GM11168 (cell line): ENCODE data around the gene RHCE.

Source experiments
- in situ Hi-C: fragments of 300-500 bp; cut with MboI; formaldehyde crosslinking; loops from one replicate; pipeline ENCODE4 v1.12.0; 2022; ENCODE audit warnings: low sequenced_read_pairs; ENCODE audit not compliant: unreplicated experiment

Gene RHCE

DNA sequence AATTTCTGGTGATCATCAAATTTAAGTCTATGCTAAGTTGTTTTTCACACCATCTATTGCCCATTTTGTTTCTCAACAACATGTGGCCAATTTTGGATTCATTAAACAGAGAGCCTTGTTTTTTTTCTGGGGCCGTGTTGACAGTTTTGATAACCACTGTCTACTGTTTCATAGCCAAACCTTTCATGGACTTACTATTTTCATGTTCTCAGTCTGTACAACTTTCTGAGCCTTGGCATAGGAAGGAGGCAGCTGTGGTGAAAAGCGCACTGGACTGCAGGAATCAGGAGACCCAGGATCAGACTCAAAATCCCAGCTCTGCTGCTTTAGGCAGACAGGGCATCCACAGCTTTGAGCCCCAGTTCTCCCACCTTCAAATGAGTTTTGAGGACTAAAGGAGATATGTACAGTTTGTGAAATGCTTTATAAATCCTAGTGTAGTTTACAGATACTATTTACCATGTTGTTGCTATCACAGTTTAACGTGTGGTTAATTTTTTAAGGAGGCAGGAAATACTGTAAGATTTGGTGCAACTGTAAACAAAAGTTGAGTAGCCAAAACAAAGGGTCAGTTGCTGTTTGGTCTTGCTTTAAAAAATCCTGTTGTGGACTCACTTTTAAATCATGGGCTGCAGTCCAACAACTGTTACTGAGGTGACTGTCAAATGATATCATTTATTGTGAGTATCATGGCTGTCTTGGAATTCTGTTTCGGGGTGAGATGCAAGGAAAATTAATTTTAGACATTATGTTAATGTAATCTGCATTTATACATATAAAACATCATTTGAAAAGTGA is 13.0 kb upstream of the RHCE start:
- in situ Hi-C loops, result no loop called here

DNA sequence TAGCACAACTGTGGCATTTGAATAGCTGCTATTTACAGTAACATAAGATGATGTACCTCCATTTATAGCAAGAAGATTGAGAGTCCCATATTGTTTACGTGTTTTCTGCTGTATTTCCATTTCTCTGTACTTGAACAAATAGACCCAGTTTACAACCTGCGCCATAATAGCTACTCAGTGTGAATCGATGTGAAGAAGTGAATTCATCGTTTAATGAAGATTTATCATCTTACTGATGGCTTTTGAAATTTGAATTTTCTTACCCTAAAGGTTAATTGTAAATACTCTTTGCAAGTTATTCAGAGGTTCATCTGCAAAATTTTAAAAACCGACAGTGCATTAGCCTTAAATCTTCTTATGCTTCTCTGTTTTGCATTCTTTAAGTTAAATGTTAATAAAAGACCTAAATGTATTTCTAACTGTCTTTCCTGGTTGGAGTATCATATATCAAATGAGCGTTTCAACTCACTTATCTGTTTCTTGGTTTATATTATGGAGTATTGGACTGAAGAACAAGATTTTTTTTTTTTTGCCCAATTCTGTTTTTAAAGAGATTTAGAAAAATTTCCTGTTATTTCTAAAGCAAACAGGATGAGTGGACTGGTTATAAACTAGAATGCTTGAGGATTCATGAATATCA is 12.2 kb upstream of the RHCE start:
- in situ Hi-C loops, result no loop called here

DNA sequence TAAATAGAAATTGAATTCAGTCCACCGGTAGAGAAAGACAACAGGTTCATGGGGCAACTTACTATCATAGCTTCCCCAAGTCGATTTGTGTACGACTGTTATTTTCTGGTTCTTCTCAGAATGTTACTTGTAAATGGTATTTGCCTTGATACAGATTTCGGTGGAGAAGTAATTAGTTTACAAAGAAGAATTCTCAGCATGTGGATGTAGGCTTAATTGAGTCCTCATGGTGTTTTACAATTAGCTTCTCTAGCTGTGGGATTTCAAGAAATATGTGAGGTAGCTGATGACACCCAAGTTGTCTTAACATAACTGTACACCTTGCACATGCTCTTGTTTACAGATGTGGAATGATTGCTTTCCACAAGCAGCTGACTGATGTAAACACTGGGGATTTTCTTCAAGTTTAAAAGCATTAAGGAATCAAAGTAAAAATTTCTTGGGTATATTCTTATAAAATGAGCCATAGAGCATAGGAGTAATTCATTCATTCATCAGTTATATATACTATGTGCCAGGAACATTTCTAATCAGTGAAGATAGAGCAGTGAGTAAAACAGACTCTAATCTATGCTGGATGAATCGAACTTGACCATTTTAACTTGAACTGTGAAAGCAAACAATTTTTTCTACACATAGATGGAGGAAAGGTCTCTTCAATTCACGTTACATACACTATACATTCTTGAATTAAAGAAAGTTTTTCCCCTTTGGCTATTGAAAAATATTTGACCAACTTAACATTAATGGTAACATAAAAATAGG is 11.5 kb upstream of the RHCE start:
- in situ Hi-C loops, result no loop called here

DNA sequence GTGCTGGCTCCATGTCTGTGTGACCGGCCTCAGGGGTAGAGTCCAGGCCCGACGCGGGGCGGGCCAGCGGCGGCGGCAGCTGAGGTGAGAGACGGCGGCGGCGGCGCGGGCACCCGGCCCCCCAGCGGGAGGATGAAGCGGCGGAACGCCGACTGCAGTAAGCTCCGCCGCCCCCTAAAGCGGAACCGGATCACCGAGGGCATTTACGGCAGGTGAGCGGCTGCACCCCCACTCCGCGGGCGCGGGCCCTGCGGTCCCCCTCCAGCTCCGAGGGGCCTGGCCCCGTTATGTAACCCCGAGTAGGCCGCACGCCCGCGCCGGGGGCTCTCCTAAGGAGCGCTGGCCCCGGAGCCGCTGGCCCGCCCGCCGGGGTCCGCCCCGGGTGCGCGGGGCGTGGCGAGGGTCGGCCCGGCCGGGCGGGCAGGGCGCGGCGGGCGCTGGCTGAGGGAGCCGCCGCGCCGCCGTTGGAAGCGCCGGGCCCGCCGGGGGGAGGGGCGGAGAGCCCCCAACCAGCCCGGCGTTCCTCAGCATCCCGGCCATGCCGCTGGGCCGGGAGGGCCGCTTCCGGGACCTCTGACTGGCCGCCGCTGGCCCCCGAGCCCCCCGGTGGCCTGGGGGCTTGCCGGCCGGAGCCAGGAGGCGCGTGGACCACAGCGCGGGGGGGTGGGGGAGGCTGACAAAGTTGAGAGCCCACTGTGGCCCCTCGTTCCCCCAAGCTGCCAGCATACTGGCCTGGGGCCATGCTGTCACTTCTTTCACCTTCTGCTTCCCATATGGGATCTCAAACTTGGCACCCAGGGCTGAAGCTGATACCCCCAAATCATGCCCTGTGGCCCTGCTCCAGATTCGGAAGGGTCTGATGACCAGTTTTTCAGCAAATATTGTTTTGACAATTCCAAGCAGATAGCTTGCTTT is 10.6 kb upstream of the RHCE start:
- in situ Hi-C loops, result no loop called here

DNA sequence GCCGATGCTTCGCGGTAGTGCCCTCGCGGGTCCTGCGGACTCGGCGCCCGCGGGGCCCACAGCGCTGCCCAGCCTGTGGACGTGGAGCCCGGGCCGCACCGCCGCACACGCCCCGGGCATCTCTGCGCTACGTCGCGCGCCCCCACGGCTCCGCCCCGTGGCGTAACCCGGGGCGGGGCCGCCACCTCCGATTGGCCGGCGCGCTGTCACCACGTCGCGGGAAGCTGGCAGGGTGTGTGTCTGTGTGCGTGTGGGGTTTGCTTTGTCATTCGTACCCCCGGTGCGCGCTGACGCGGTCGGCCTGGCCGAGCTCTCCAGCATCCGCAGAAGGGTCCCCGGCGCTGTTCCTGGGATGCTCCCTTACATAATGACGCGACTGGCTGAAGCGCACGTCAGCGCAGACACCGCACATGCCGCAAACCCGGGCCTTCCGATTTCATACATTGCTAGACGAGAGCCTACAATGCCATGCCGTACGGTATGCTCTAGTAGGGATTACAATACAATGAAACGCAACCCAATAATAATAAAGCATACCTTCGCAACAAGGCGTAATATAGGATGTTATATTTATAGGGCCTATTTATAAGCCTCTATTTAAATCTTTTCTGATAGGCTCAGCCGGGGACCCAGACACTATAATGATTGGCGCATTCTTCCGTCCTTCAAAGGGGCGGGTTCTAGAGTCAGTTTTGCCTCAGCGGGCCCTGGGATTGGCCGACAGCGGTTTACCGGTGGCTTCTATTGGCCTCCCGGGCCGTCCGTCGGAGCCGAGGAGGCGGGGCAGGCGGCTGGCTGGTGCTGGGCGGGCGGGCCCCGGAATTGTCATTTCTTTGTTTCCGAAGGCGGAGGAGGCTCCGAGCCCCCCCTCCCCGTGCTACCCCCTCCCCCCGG is 9.7 kb upstream of the RHCE start, which contains the start of gene MACO1:
Gene MACO1 (plus strand): TSS at position 825 of the 894 bp plus-strand sequence. CDS start 202 bp downstream, outside the sequence.
- in situ Hi-C loops, result no loop called here

DNA sequence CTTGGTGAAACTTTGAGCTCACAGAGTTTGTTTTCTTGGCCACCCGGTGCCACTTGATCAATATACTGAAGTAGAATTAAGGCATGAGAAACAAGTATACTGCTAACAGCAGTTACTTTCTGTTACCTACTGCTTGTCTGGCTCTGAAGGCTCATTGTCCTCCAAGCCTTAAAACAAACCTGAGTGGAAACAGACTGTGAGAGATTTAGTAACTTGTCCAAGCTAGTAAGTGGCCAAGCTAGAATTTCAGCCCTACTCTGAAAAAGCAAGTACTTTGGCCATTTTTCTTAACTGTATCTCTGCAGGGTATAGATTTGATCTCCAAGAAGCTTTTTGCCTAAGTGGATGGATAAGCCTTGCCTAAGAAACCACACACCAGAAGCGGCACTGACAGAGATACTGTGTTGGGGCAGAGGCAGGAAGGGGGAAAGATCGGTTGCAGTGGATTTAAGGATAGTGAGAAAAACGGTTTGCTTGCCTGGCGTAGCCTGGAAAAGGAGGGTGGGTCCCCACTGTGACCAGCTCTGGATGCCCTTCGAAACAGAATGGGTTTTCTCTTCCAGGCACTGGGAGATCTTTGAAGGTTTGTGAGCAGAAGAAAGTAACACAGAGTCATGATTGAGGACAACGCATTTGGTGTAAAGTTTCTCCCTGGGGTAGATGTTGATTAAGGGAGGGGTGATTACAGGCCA is 8.0 kb upstream of the RHCE start:
- in situ Hi-C loops, result no loop called here

DNA sequence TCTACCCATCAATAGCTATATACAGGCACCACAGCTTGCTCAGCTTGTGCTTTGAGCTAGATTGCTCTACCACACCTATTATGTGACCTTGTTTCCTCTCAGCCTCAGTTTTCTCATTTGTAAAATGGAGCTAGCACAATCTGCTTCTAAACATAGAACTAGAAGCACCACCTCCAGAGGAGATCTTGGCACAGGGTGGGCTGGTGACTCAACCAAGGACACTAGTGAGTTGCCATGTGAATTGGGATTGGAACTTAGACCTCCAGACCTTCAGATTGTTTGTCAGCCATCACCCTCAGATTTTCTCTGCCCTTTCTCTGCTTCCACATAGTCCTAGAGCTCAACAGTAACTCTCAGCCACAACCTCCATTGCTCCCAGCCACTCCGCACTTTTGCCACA is 7.1 kb upstream of the RHCE start:
- in situ Hi-C loops, result no loop called here

DNA sequence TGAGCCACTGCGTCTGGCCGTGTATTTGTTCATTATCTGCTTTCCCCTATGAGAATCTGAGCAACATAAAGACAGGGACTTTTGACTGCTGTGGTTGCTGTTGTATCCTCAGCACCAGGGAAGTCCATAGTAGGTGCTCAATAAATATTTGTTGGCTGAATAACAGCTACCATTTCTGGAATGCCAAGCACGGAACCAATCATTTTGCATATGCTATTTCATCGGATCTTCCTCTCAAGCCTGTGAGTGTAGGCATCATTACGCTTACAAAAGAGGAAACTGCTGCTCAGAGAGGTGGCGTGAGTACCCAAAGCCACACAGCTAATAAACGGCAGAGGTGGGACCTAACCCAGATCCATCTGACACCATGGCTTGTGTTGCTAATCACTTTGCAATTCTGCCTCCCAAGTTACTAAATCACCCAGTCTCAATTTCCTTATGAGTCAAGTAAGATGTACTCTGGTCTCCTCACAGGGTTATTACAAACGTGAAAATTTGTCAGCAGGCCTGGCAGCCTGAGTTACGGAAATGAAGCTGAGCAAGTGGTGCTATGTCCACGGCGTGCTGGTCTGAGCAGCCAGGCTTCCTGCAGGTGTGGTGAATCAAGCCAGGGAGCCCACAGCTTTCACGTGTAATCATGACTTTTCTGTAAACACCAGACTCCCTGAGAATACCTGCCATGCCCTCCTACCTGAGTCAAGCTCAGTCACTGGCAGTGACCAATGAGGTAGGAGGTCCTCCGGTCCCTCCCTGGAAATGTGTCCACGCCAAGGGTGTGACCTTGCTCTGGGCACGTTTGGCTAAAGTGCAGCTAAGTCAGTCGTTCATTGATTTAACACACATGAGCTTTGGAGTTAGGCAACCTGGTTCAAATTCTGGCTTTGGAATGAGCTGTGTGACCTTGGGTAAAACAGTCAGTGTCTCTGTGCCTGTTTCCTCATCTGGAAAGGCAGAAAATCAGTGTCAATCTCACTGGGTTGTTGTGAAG is 4.8 kb upstream of the RHCE start:
- in situ Hi-C loops, result no loop called here

DNA sequence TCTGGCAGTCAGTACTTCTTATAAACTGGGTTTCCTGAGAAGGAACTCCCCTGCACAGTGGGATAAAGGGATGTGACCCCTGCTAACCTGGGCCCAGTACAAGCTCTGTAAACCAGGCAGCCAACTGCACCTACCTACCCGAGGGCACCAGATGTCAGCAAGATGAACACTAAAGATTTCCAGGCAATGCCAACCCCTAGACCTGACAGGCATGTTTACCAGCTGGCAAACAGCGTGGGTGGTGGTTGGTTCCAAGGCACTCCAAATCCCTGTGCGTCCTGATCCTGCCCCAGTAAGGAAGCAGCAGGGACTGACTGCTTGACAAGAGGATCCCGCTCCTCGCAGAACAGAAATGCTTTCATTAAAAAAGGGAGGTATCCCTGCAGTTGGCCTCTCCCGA is 2.6 kb upstream of the RHCE start:
- in situ Hi-C loops, result loop anchor here (25.0 kb wide), 1 partner anchor 389 kb away; the partner anchor contains the start of genes MTFR1L and SELENON

DNA sequence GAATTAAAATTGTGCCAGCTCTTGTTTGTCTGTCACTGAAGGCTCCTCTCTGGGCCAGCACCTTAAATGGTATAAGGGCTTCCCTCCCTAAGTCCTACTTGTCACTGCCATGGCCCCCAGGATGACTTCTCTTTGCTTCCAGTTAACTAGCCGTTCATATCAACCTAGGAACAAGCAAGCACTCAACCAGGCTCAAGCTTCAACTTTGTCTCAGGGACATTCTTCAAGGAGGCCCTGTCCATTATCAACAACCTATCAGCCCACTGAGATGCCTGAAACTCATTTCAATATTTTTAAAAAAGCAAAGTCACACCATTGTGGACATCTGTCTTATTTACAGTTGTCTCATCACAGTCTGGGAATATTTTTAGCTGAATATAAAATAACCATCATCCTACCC is 1.3 kb downstream of the RHCE start:
- in situ Hi-C loops, result loop anchor here (10.0 to 25.0 kb wide), 2 partner anchors 145 to 393 kb away; partner anchors contain the start of genes MTFR1L, RHD and SELENON

DNA sequence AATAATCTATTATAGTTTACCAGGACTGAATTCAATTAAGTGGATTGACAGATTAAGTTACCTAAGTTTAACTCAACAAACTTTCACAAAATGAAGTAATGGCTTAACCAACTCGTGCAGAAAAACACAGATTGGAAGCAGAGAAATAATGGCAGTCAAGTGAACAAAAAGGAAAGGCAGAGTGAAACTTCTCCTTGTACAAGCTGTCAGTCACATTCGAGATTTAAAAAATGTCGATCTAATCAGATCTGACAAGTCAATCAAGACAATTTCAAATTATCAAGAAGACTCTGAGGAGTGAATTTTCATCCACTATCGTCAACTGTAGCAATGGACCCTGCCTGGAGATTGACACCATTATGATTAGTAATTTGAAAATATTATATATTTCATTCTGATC is 3.3 kb downstream of the RHCE start:
- in situ Hi-C loops, result loop anchor here (10.0 to 25.0 kb wide), 2 partner anchors 142 to 395 kb away; partner anchors contain the start of genes MTFR1L, RHD and SELENON

DNA sequence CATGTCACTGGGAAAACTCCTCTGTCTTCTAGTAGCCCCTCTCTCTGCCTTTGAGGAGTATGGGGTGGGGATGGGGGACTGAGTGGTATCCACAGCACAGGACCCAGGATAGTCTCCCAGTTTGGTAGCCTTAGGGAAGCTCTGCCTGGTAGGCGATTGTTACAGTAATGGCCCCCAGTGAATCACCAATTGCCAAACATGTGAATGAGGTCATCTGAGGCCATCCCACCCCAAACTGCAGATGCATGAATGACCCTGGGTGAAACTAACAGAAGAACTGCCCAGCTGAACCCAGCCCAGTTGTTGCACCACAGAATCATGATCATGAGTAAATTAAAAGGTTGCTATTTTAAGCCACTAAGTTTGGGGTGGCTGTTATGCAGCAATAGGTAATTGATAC is 6.0 kb downstream of the RHCE start:
- in situ Hi-C loops, result loop anchor here (10.0 to 25.0 kb wide), 2 partner anchors 140 to 398 kb away; partner anchors contain the start of genes MTFR1L, RHD and SELENON

DNA sequence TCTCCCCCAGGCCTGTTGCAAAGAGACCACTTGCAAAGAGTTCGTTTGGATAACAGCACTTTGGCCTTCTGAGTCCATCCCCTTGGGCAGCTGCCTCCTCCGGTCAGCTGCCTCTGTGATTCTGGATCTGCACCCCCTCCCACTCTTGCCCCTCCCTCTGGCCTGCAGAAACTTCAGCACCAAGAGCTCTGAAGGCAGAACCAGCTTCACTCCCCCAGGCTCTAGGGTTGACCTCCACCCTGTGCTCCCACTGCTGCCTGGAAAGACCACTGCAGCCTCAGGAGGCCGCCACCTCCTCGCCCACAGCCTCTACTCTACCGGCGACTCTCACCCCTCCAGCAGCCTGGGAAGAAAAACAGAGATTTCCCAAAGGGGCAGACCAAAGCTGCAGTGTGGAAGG is 6.5 kb downstream of the RHCE start:
- in situ Hi-C loops, result loop anchor here (10.0 to 25.0 kb wide), 2 partner anchors 139 to 398 kb away; partner anchors contain the start of genes MTFR1L, RHD and SELENON

DNA sequence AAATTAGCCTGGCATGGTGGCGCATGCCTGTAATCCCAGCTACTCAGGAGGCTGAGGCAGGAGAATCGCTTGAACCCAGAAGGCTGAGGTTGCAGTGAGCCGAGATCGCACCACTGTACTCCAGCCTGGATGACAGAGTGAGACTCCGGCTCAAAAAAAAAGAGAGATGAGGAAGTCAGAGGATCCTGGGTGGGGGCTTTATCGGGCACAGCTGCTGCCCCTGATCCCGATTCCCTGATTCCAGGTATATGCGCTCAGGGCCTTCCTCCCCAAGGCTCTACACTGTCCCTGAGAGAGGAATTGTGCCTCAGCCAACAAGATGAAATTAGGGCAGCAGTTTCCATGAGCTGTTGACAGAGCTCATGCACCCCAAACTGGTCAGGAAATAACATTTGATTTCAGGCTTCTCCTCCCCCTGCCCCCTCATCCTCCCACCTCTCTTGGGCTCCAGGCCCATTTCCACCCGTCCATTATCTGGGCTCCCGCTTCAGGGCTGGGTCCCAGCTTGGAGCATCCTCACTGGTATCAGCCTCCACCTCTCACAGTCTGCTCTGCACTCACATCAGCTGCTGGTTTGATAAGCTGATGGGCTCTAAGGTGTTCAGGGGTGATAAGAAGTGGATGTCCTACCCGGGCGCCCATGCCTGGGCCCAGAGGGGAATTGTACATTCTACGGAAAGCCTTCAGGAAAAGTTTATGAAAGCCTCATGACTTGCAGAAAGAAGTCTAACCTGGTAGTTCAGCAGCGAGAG is 7.6 kb downstream of the RHCE start:
- in situ Hi-C loops, result loop anchor here (10.0 to 25.0 kb wide), 2 partner anchors 138 to 399 kb away; partner anchors contain the start of genes MTFR1L, RHD and SELENON

DNA sequence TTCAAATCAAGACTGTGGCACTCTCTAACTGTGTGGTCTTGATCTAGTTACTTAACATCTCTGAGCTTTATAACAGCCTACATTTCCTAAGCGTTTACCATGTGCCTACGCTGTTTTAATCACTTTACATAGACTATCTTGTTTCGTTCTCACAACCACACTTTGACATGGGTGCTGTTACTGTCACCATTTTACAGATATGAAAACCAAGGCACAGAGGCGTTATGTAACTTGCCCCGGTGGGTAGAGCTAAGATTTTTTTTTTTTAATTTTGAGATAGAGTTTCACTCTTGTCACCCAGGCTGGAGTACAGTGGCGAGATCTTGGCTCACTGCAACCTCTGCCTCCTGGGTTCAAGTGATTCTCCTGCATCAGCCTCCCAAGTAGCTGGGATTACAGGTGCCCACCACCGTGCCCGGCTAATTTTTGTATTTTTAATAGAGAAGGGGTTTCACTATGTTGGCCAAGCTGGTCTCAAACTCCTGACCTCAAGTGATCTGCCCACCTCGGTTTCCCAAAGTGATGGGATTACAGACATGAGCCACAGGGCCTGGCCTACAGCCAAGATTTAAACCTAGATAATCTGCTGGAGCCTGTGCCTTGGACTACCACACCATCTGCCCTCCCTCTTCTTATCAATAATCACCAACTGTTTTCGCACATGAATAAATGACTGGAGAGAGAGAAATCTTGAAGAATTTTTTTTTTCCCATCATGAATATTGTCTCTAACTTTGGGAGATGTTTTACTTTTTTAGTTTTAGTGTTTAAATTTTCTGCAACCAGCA is 10.8 kb downstream of the RHCE start:
- in situ Hi-C loops, result loop anchor here (10.0 to 25.0 kb wide), 2 partner anchors 135 to 402 kb away; partner anchors contain the start of genes MTFR1L, RHD and SELENON
